Activated T-cell treated with anti-CD3 and anti-CD28 coated beads for 4 hours (primary cell): Measurements from ENCODE around the gene KCTD2.
"Not testable (repeated sequence)": the region's sequence is repeated elsewhere in the genome, so short reads cannot be mapped to it uniquely, and the experiment has no call there.

Source experiments
- DNase-seq: peaks from one replicate; pipeline ENCODE4 v3.0.0-alpha.2; 2020

Gene KCTD2

DNA sequence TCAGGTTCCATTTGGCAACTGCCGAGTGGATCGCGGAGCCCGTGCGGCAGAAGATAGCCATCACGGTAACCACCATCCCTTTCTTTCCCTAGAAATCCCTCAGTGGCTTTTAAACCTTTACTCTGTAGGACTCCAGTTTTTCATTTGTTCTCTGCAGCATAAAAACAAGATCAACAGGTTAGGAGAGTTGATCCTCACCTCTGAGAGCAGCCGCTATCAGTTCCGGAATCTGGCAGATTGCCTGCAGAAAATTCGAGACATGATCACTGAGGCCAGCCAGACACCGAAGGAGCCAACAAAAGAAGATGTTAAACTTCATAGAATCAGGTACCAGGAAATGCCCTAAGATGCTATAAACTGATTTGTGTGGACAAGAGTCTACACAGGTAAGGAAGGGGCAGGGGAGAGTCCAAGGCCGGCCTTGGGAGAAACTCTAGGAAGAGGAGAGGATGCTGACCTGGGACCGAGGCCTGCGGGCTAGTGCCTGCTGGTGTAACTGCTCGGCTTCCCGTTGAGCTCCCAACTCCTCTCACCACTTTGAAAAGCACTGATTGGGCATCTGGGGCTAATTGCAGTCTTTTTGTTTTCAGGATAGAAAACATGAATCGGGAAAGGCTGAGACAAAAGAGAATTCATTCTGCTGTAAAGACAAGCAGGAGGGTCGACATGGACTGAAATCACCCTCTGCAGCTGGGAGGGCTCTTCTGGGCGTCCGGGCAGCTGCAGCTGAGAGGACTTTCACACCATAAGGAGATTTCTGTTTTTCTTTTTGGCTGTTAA lies 26.5 kb upstream of the KCTD2 start:
- DNase-seq = no peak

GRCh38 chr17:75024686-75025397 lies 22.2 kb upstream of the KCTD2 start:
- DNase-seq = no peak

DNA sequence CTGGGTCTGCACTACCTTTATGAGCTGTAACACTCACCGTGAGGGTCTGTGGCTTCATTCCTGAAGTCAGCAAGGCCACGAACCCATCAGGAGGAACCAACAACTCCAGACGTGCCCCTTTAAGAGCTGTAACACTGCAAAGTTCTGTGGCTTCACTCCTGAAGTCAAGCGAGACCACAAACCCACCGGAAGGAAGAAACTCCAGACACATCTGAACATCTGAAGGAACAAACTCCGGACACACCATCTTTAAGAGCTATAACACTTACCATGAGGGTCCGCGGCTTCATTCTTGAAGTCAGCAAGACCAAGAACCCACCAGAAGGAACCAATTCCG lies 21.7 kb upstream of the KCTD2 start:
- not testable (repeated sequence) for DNase-seq

- DNase-seq = not testable (repeated sequence)
Observed at GRCh38 chr17:75026650-75027049, 20.4 kb upstream of the KCTD2 start.

DNA sequence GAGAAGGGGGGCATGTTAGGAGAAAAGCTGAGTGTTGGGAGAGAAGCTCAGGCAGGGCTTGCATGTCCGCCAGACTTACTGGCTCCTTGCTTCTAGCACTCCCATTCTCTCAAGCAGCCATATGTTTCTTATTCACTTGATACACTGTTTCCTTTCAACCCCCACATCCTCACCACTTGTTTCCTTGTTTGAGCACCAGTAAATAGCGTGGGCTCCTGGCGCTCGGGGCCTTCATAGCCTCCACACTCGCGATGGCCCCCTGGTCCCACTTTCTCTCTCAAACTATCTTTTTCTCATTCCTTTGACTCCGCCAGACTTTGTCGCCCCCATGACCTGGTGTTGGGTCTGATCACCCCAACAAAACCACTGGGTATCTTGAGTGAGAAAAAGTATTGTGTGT lies 16.9 kb upstream of the KCTD2 start:
- DNase-seq = no peak

DNA sequence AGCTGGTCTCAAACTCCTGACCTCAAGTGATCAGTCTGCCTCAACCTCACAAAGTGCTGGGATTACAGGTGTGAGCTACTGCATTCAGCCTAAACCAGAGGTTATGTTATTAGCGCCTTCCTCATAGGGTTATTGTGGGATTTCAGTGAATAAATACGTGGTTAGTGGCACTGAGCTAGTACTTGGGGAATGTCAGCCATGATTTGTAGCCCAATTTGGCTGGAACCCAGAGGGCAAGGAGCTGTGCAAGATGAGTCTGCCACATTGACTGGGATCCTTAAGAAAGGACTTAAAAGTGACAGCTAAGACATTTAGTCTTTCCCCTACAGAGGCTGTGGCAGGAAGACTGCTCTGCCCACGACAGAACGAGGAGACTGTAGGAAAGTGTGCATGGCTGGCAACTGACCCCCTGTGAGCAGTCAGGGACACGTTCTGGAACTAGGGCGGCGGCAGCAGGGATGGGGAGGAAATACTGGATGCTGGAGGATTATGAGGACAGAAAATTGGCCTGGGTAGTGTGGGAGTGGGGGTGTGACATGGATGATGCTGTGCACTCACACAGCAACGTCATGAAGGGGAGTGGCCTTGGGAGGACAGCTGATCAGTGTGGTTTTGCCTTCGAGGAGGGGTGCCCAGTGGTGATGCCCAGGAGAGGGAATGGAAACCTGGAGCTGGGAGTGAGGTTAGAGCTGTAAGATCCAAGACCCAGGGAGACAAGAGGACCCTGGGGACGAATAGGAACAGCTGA lies 14.9 kb upstream of the KCTD2 start:
- DNase-seq = peak; percentile 49

GRCh38 chr17:75032720-75033280 lies 14.2 kb upstream of the KCTD2 start:
- DNase-seq = no peak

DNA sequence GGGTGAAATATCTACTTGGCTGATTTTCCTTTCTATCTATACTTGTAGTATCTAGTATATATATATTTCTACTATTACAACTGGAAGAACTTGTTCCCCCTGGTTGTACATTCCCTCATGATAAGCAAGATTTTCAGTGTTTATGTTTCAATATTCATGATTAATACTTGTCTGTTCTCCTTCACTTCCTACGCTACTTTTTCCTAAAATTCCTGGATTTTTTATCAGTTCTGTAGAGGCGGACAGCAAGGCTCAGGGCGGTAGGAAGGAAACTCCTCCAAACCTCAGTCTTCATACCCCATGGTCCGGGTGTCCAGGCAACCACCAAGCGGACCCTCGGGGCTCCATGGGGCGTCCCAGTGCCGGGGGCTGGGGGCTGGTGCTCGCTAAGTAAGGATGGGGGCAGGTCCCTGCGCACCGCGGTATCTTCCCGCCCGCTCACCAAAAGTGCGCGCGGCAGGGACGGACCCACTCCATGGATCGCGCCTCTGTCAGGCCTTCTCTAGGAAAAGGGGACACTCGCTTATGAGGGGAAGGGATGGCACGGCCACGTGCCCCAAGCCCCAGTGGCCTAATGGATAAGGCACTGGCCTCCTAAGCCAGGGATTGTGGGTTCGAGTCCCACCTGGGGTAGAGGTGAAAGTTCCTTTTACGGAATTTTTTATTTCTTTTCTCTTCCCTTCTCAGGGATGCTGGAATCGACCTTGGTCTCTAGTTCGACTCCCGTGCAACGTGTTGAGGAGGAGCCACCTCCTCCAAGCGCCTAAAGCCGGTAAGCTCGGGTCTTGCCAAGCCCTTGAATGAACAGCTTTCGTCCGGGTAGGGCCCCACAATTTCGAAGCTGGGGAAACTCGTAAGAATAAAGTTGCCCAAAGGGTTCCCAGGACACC lies 13.4 kb upstream of the KCTD2 start:
- DNase-seq = peak; percentile 82

GRCh38 chr17:75034236-75034908 lies 12.7 kb upstream of the KCTD2 start:
- DNase-seq = peak; percentile 80

DNA sequence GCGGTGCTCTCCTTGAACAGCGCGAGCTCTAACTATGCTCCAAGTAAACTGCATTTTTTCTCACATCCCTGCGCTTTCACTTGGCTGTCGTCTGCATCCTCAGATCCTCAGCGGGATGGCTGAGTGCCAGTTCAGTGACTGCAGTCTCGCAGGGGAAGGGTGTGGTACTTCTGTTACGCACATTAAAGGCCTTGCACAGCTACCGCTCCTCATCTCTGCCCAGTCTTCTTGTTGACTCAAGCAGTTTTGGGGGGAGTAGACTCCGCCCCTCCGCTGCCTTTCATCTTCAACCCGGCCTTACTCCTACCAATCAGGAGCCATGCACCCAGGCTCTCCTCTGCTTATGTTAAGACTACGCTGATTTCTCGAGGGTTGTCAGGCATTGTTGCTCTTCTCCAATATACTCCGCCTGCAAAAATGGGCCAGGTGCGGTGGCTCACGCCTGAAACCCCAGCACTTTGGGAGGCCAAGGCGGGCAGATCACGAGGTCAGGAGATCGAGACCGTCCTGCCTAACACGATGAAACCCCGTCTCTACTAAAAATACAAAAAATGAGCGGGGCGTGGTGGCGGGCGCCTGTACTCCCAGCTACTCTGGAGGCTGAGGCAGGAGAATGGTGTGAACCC lies 10.3 kb upstream of the KCTD2 start:
- peak; percentile 65 for DNase-seq

DNA sequence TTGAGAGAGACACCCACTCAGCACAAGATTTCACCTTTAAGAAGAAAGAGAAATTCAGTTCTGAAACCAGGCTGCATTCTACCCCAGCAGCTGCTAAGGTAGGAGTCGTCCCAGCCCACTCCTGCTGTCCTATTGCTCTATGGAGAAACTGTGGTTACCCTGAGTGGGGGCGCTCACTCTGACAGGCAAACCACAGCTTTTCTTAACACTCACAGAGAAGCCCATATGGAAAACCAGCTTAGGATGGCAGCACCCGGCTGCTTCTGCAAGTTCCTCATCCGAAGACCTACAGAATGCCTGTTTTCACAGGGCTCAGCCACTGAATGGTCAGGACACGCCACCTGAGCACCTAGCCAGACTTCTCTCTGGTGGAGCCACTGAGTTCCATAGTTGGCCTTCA lies 7.8 kb upstream of the KCTD2 start:
- DNase-seq = no peak

- DNase-seq = no peak
Observed at GRCh38 chr17:75041656-75042280, 5.3 kb upstream of the KCTD2 start.

DNA sequence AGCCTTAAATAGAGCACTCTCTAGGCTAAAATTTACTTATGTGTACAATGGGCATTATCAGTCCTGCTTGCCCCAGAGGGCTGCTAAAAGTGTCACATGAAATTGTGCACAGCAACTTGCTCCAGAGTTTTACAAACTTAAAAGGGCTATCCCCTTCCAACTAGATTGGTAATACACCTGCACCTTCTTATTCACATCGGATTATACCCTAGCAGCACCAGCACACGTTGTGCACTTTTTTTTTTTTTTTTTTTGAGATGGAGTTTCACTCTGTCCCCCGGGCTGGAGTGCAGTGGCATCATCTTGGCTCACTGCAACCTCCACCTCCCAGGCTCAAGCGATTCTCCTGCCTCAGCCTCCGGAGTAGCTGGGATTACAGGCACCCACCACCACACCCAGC lies 3.2 kb upstream of the KCTD2 start:
- DNase-seq = not testable (repeated sequence)

DNA sequence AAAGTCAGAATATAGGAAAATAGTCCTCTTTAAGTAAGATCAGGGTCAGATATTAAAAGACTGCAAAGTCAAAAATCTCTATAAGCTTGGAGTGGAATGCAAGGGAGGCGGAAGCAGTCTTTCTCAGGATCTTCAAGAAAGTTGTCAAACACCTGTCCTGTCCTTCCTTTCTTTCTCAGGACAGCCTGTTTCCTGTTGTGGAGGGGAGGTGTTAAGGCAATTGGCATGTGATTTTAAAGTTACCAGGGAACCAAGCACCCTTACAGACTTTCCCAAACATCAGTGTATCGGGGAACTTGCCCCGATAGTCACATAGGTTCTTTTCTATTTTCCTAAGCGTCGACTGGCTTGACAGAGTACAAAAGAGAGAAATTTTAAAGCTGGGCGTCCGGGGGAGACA lies 2.3 kb upstream of the KCTD2 start:
- DNase-seq = no peak

GRCh38 chr17:75045946-75046406 lies 1.0 kb upstream of the KCTD2 start:
- not testable (repeated sequence) for DNase-seq

- peak; percentile 17 for DNase-seq
Observed at GRCh38 chr17:75047398-75048098, 523 bp downstream of the KCTD2 start.

DNA sequence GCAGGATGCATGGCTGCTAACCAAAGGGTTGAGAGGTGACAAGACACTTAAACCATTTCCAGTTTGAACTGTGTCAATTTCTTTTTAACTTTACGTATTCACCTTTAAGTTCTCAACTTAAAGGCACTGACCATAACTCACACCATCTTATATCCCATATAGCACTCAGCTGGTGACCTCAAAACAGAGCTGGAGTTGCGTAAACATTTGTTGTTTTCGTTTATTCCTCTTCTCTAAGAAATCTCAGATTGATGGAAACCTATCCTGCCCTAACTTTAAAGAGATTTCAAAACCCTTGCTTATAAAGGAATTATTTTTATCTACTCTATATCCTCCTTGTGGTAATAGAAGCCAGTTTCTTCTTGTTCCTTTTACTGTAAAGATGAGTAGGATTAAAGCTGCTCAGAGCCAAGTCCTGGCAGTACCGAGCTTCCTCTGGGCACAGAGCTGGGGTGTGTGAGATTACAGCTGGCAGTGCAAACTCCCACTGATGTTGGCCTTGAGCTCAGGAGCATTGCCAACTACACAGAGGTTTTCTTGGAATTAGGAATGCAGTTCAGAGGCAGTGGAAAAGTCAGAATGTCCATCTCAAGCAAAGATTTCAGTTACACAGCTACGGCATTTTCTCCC lies 1.3 kb downstream of the KCTD2 start:
- DNase-seq = no peak

DNA sequence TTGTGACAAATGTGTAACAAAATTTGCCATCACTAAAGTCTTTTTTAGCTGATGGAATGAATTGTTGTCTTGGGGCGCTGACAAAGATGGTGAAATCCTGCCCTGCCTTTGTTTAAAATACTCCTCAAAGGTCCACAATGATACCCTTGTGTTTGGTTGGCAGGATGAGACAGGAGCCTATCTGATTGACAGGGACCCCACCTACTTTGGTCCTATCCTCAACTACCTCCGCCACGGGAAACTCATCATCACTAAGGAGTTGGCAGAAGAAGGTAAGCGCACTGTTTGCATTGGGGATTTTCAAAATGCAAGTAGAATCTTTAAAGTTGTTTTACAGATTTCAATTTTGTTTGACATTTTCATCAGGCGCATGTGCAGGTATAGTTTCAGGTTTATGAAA lies 2.0 kb downstream of the KCTD2 start:
- DNase-seq = no peak

DNA sequence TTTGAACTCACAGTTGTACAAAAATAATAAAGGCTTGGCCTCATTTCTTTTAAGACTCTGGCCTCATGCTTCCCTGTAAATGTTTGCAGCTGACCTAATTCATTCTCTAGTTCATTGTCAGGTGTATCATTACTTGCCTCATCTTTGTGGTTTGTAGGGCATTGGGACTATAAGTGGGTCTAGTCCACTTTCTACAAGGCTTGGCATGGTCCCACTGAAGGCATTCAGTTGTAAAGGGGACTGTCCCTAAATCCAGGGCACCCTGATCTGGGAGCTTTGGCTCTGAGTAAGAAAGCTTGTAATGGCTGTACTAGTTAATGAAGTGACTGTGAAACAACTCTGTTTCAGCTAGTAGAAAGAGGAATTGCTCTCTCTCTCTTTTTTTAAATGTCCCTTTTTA lies 2.7 kb downstream of the KCTD2 start:
- no peak for DNase-seq

- no peak for DNase-seq
Observed at GRCh38 chr17:75051941-75052340, 4.9 kb downstream of the KCTD2 start.
